Ishikawa (cell line): Measurements from ENCODE around the gene FIGN.

Experiments used
- CEBPB ChIP-seq: IDR thresholded peaks from 2 replicates; pipeline ENCODE4 v1.6.1; 2012
- EP300 ChIP-seq: IDR thresholded peaks from 2 replicates; pipeline ENCODE4 v1.6.1; 2012; ENCODE audit warnings: borderline replicate concordance
- MAX ChIP-seq: IDR thresholded peaks from 2 replicates; pipeline ENCODE4 v1.6.1; 2012
- TAF1 ChIP-seq: IDR thresholded peaks from 2 replicates; pipeline ENCODE4 v1.6.1; 2012; ENCODE audit warnings: low read depth, mild to moderate bottlenecking
- TCF12 ChIP-seq: IDR thresholded peaks from 2 replicates; pipeline ENCODE4 v1.6.1; 2012; ENCODE audit warnings: low read depth

- TF ChIP-seq MAX (no peak), EP300 (no peak), TAF1 (no peak), TCF12 (no peak), CEBPB (no peak)
Observed at GRCh38 chr2:163595028-163595427, 140.8 kb downstream of the FIGN start.
